LNCAP (cell line): ENCODE results near the gene HOATZ.

Experiments
- TF ChIP-seq, protein P1 (sequence below): fragments of 450-650 bp; IDR thresholded peaks from 2 replicates; pipeline ENCODE4 v1.5.1; 2017; ENCODE audit warnings: mild to moderate bottlenecking

Gene HOATZ

GRCh38 chr11:111550258-111550657, 35.7 kb downstream of the HOATZ start:
- TF ChIP-seq, protein P1, sequence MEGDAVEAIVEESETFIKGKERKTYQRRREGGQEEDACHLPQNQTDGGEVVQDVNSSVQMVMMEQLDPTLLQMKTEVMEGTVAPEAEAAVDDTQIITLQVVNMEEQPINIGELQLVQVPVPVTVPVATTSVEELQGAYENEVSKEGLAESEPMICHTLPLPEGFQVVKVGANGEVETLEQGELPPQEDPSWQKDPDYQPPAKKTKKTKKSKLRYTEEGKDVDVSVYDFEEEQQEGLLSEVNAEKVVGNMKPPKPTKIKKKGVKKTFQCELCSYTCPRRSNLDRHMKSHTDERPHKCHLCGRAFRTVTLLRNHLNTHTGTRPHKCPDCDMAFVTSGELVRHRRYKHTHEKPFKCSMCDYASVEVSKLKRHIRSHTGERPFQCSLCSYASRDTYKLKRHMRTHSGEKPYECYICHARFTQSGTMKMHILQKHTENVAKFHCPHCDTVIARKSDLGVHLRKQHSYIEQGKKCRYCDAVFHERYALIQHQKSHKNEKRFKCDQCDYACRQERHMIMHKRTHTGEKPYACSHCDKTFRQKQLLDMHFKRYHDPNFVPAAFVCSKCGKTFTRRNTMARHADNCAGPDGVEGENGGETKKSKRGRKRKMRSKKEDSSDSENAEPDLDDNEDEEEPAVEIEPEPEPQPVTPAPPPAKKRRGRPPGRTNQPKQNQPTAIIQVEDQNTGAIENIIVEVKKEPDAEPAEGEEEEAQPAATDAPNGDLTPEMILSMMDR = no peak

- TF ChIP-seq, protein P1 = no peak
These were observed 40.0 kb downstream of the HOATZ start for GRCh38 chr11:111554532-111554931.

- TF ChIP-seq, protein P1 = no peak
These were observed 40.7 kb downstream of the HOATZ start for GRCh38 chr11:111555255-111555654.

DNA sequence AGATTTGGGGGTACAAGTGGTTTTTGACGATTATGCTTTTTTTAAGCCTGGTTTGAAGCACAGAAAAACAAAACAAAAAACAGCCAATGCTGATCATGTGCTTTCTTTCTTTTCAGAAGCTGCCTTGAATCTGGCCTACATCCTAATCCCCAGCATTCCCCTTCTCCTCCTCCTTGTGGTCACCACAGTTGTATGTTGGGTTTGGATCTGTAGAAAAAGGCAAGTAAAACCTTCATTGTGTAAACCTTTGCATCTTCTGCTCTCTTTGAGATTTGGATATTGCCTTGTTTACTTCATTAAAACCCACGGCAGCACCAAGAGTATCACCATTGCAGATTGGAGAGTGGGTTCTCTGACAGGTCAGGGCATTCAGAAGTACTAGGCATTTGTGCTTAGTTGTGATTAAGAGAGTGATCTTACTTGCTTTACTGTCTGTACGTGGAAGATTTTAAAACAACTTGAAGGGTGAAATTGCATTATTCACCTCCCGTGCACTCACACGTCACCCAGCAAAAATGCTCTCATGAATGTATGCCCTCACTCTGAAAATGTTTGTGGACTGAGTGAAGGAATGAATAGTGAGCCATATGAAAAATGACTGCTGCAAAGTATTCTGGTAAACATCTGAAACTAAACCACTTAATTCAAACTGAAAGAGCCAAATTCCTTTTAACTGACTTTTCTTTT, 43.0 kb downstream of the HOATZ start:
- TF ChIP-seq, protein P1 = no peak

GRCh38 chr11:111559800-111560464, 45.4 kb downstream of the HOATZ start:
- TF ChIP-seq, protein P1 = no peak

- TF ChIP-seq, protein P1 = no peak
These were observed 46.2 kb downstream of the HOATZ start for GRCh38 chr11:111560800-111561199.

DNA sequence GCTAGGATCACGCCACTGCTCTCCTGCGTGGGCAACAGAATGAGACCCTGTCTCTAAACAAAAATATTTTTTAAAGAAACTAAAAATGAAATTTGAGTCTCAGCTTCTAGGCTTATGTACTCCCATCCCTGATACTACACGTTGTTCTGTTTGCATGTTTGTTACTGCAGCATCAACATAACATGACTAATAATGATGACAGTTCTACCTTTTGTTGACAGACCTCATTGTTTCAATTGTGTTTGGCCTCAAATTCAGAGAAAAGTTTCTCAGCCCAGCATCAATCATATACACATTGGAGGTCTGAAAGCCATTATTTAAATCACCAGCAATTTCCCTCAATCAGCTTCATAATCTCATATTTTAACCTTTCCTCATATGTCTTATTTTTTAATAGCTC, 46.7 kb downstream of the HOATZ start:
- TF ChIP-seq, protein P1 = no peak
